Measurements from ENCODE around the gene MARCHF2.

Gene MARCHF2

DNA sequence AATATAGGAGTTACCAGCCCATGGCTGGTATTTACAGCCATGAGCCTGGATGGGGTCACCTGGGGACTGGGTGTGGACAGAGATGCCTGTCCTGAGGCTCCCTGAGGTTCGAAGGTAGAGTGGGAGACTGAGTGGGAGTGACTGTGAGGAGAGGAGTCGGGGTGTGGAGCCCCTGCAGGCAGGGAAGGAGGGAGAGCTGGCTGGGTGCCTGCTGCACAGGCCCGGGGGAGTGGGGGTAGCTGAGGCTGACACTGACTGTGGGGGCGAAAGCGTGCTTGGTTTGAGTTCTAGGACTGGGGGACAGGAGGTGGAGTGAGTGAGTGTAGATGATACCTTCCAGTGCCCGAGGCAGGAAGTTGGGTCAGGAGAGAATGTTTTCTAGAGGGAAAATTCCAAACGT lies 15.8 kb upstream of the MARCHF2 start:
- POLR2A ChIA-PET, result no interaction called here
- Histone ChIP-seq H3K4me1 (ENCODE audit: control extremely low read depth in 1 of 4, control insufficient read depth in 4 of 4, insufficient read depth in 4 of 4, low read length in 3 of 4) (peaks cover 0 to 19% (median 9%) of the 10 kb centered on the region in 4 experiments), H3K36me3 (ENCODE audit: control insufficient read depth in 4 of 4, insufficient read depth in 4 of 4, low read length in 3 of 4) (peaks cover 9 to 26% (median 18%) of the 10 kb centered on the region in 4 experiments), H3K9me3 (ENCODE audit: control extremely low read depth in 1 of 5, control insufficient read depth in 4 of 5, insufficient read depth in 2 of 5, low read depth in 1 of 5, low read length in 4 of 5) (no peaks in the 10 kb centered on the region), H3K27me3 (replicated peaks in 2 of 5; ENCODE audit: control insufficient read depth in 4 of 5, insufficient read depth in 5 of 5, low read length in 4 of 5) (no peaks in the 10 kb centered on the region), H3K27ac (ENCODE audit: insufficient read depth in 1 of 2, low read depth in 1 of 2, low read length in 2 of 2, poor library complexity in 1 of 2, severe bottlenecking in 2 of 2) (no peak overlapping the region), H3K4me3 (ENCODE audit: control insufficient read depth in 1 of 7, extremely low read depth in 1 of 7, insufficient read depth in 4 of 7, low read depth in 2 of 7, low read length in 6 of 7) (no peak overlapping the region)
- no peak for DNase-seq
- WGBS (ENCODE audit: insufficient coverage), result 89% methylated on average over 6 of the region's 7 CpGs
- CTCF ChIA-PET, result interaction anchor here (1.0 to 3.8 kb wide), 3 partner anchors 12 to 130 kb away, joined by 3 to 30 read pairs (median 4); no protein-coding TSS in a partner anchor

DNA sequence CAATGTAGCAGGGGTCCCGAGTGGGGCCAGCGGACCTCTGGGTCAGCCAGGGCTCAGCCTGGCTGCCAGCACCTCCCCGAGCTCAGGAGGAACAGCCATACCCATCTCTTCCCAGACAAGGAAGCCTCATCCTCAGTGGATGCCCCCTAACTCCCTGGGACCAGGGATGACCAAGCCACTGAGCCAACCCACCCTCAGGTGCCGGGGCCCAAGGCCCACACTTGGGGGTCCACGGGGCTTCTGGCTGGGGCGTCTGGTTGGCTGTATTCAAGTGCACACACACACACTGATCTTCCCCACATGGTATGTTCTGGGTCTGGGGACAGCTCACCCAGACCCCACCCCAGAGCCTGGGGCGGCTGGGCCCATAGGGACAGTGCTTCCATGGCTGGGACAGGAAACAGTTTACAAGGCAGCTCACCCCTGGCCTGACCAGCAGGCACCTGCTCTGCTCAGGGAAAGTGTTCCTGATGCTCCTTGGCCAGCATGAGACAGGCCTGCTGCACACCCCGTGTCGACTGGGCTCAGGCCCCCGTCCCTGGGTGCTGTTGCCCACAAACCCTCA lies 15.3 kb upstream of the MARCHF2 start:
- Histone ChIP-seq H3K36me3 (ENCODE audit: control insufficient read depth in 4 of 4, insufficient read depth in 4 of 4, low read length in 3 of 4) (peaks cover 10 to 31% (median 22%) of the 10 kb centered on the region in 4 experiments), H3K27ac (ENCODE audit: insufficient read depth in 1 of 2, low read depth in 1 of 2, low read length in 2 of 2, poor library complexity in 1 of 2, severe bottlenecking in 2 of 2) (no peak overlapping the region), H3K9me3 (ENCODE audit: control extremely low read depth in 1 of 5, control insufficient read depth in 4 of 5, insufficient read depth in 2 of 5, low read depth in 1 of 5, low read length in 4 of 5) (no peaks in the 10 kb centered on the region), H3K4me1 (ENCODE audit: control extremely low read depth in 1 of 4, control insufficient read depth in 4 of 4, insufficient read depth in 4 of 4, low read length in 3 of 4) (peaks cover 0 to 16% (median 7%) of the 10 kb centered on the region in 4 experiments), H3K4me3 (ENCODE audit: control insufficient read depth in 1 of 7, extremely low read depth in 1 of 7, insufficient read depth in 4 of 7, low read depth in 2 of 7, low read length in 6 of 7) (no peak overlapping the region), H3K27me3 (replicated peaks in 2 of 5; ENCODE audit: control insufficient read depth in 4 of 5, insufficient read depth in 5 of 5, low read length in 4 of 5) (no peaks in the 10 kb centered on the region)
- DNase-seq, result no peak
- WGBS (ENCODE audit: insufficient coverage), result 96% methylated on average over 9 of the region's 10 CpGs
- CTCF ChIA-PET, result interaction anchor here (1.0 to 3.8 kb wide), 3 partner anchors 11 to 130 kb away, joined by 3 to 30 read pairs (median 4); no protein-coding TSS in a partner anchor
- POLR2A ChIA-PET, result no interaction called here

DNA sequence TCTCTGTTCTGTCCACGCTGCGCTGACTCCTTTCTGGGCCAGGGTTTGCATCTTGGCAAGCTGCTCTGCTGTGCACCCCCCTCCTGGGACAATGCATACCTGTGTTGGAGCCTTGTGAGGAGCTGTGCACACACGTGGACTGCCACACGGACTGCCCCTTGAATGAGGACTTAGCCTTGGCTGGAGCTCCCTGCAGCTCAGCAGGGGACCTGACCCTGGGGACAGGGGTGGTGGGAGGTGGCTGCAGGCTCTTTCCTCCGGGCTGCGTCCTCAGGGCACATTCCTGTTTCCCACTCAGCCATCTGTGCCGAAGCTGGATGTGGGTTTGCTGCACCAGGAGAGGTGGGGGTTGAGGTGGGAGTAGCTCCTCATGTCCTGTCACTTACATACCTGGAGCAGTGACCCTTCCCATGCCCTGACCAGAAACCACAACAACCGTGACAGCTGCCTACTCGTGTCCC lies 14.8 kb upstream of the MARCHF2 start:
- no peak for DNase-seq
- Histone ChIP-seq H3K27ac (ENCODE audit: insufficient read depth in 1 of 2, low read depth in 1 of 2, low read length in 2 of 2, poor library complexity in 1 of 2, severe bottlenecking in 2 of 2) (no peak overlapping the region), H3K9me3 (ENCODE audit: control extremely low read depth in 1 of 5, control insufficient read depth in 4 of 5, insufficient read depth in 2 of 5, low read depth in 1 of 5, low read length in 4 of 5) (no peaks in the 10 kb centered on the region), H3K4me3 (ENCODE audit: control insufficient read depth in 1 of 7, extremely low read depth in 1 of 7, insufficient read depth in 4 of 7, low read depth in 2 of 7, low read length in 6 of 7) (no peak overlapping the region), H3K27me3 (replicated peaks in 2 of 5; ENCODE audit: control insufficient read depth in 4 of 5, insufficient read depth in 5 of 5, low read length in 4 of 5) (no peaks in the 10 kb centered on the region), H3K4me1 (ENCODE audit: control extremely low read depth in 1 of 4, control insufficient read depth in 4 of 4, insufficient read depth in 4 of 4, low read length in 3 of 4) (peaks cover 0 to 16% (median 7%) of the 10 kb centered on the region in 4 experiments), H3K36me3 (ENCODE audit: control insufficient read depth in 4 of 4, insufficient read depth in 4 of 4, low read length in 3 of 4) (peaks cover 10 to 36% (median 27%) of the 10 kb centered on the region in 4 experiments)
- WGBS (ENCODE audit: insufficient coverage), result 87% methylated on average over 8 of the region's 9 CpGs
- POLR2A ChIA-PET, result interaction anchor here (0.6 kb wide), 1 partner anchor 81 kb away, joined by 3 read pairs; no protein-coding TSS in a partner anchor
- CTCF ChIA-PET, result interaction anchor here (0.7 to 3.8 kb wide), 5 partner anchors 11 to 131 kb away, joined by 3 to 30 read pairs (median 4); no protein-coding TSS in a partner anchor

DNA sequence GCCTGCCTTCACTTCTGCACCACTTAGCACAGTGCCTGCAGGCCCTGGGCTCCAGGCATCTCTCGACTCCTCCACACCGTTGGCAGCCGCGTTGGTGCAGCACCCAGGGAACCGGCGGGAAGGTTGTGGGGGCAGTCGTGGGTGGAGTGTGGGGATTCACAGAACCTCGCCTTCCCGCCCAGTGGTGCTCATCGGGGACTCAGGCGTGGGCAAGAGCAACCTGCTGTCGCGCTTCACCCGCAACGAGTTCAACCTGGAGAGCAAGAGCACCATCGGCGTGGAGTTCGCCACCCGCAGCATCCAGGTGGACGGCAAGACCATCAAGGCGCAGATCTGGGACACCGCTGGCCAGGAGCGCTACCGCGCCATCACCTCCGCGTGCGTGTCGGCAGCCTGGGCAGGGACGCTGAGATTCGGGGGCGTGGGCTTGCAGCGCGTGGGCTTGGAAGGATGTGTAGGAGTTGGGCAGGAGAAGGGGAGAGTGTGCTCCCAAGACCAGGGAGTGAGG lies 13.4 kb upstream of the MARCHF2 start:
- CTCF ChIA-PET, result interaction anchor here (0.6 to 3.8 kb wide), 3 partner anchors 13 to 50 kb away, joined by 3 to 30 read pairs (median 5); no protein-coding TSS in a partner anchor
- Histone ChIP-seq H3K27me3 (replicated peaks in 2 of 5; ENCODE audit: control insufficient read depth in 4 of 5, insufficient read depth in 5 of 5, low read length in 4 of 5) (no peaks in the 10 kb centered on the region), H3K4me1 (ENCODE audit: control extremely low read depth in 1 of 4, control insufficient read depth in 4 of 4, insufficient read depth in 4 of 4, low read length in 3 of 4) (peaks cover 0 to 15% (median 6%) of the 10 kb centered on the region in 4 experiments), H3K36me3 (ENCODE audit: control insufficient read depth in 4 of 4, insufficient read depth in 4 of 4, low read length in 3 of 4) (peaks cover 10 to 48% (median 31%) of the 10 kb centered on the region in 4 experiments), H3K9me3 (ENCODE audit: control extremely low read depth in 1 of 5, control insufficient read depth in 4 of 5, insufficient read depth in 2 of 5, low read depth in 1 of 5, low read length in 4 of 5) (no peaks in the 10 kb centered on the region), H3K27ac (ENCODE audit: insufficient read depth in 1 of 2, low read depth in 1 of 2, low read length in 2 of 2, poor library complexity in 1 of 2, severe bottlenecking in 2 of 2) (no peak overlapping the region), H3K4me3 (ENCODE audit: control insufficient read depth in 1 of 7, extremely low read depth in 1 of 7, insufficient read depth in 4 of 7, low read depth in 2 of 7, low read length in 6 of 7) (no peak overlapping the region)
- POLR2A ChIA-PET, result no interaction called here
- 95% methylated on average over 34 of the region's 34 CpGs for WGBS (ENCODE audit: insufficient coverage)
- DNase-seq, result no peak

DNA sequence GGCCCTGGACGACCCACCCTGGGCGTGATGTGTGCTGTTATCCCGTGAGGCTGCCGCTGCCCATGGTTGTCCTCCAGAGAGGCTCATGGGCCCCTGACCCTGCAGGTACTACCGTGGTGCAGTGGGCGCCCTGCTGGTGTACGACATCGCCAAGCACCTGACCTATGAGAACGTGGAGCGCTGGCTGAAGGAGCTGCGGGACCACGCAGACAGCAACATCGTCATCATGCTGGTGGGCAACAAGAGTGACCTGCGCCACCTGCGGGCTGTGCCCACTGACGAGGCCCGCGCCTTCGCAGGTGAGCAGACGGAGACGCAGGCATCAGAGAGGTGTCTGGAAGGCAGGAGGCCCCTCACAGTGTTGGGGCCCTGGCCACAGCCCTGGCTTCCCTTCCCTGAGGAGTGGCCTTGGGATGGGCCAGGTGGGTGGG lies 11.1 kb upstream of the MARCHF2 start:
- no peak for DNase-seq
- POLR2A ChIA-PET, result no interaction called here
- Histone ChIP-seq H3K36me3 (ENCODE audit: control insufficient read depth in 4 of 4, insufficient read depth in 4 of 4, low read length in 3 of 4) (peaks cover 10 to 57% (median 39%) of the 10 kb centered on the region in 4 experiments), H3K27ac (ENCODE audit: insufficient read depth in 1 of 2, low read depth in 1 of 2, low read length in 2 of 2, poor library complexity in 1 of 2, severe bottlenecking in 2 of 2) (no peak overlapping the region), H3K27me3 (replicated peaks in 2 of 5; ENCODE audit: control insufficient read depth in 4 of 5, insufficient read depth in 5 of 5, low read length in 4 of 5) (no peaks in the 10 kb centered on the region), H3K4me3 (ENCODE audit: control insufficient read depth in 1 of 7, extremely low read depth in 1 of 7, insufficient read depth in 4 of 7, low read depth in 2 of 7, low read length in 6 of 7) (no peak overlapping the region), H3K4me1 (ENCODE audit: control extremely low read depth in 1 of 4, control insufficient read depth in 4 of 4, insufficient read depth in 4 of 4, low read length in 3 of 4) (peaks cover 0 to 6% (median 1%) of the 10 kb centered on the region in 4 experiments), H3K9me3 (ENCODE audit: control extremely low read depth in 1 of 5, control insufficient read depth in 4 of 5, insufficient read depth in 2 of 5, low read depth in 1 of 5, low read length in 4 of 5) (no peaks in the 10 kb centered on the region)
- WGBS (ENCODE audit: insufficient coverage), result 99% methylated on average over 21 of the region's 21 CpGs
- CTCF ChIA-PET, result interaction anchor here (1.2 kb wide), 1 partner anchor 48 kb away, joined by 7 read pairs; no protein-coding TSS in a partner anchor

DNA sequence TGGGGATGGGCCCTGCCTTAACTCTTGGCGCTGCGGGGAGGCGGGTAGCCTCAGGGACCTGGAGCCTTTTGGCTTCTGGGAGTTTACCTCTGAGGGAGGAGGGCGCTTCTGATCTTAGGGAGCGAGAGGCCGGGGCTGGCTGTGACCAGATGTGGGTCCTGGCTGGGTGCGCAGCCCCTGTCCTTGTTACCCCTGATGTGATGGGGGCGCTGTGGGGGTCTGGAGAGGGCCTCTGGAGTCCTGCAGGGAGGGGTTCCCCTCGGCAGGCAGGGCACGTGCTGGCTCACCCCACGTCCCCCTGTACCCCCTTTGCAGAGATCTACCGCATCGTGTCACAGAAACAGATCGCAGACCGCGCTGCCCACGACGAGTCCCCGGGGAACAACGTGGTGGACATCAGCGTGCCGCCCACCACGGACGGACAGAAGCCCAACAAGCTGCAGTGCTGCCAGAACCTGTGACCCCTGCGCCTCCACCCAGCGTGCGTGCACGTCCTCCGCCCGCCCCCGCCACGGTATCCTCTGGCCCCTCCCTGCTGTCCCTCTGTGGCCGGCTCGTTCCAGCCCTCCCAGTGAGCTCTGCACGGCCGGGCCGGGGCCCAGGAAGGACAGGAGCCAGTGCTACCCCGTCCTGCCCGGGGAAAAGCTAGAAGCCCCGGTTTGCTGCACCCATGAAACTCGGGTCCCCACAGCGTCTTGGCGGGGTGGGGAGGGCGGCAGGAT lies 9.8 kb upstream of the MARCHF2 start:
- Histone ChIP-seq H3K4me3 (ENCODE audit: control insufficient read depth in 1 of 7, extremely low read depth in 1 of 7, insufficient read depth in 4 of 7, low read depth in 2 of 7, low read length in 6 of 7) (no peak overlapping the region), H3K36me3 (ENCODE audit: control insufficient read depth in 4 of 4, insufficient read depth in 4 of 4, low read length in 3 of 4) (peaks cover 10 to 54% (median 37%) of the 10 kb centered on the region in 4 experiments), H3K27me3 (replicated peaks in 2 of 5; ENCODE audit: control insufficient read depth in 4 of 5, insufficient read depth in 5 of 5, low read length in 4 of 5) (no peaks in the 10 kb centered on the region), H3K4me1 (ENCODE audit: control extremely low read depth in 1 of 4, control insufficient read depth in 4 of 4, insufficient read depth in 4 of 4, low read length in 3 of 4) (no peaks in the 10 kb centered on the region), H3K27ac (ENCODE audit: insufficient read depth in 1 of 2, low read depth in 1 of 2, low read length in 2 of 2, poor library complexity in 1 of 2, severe bottlenecking in 2 of 2) (no peak overlapping the region), H3K9me3 (ENCODE audit: control extremely low read depth in 1 of 5, control insufficient read depth in 4 of 5, insufficient read depth in 2 of 5, low read depth in 1 of 5, low read length in 4 of 5) (no peaks in the 10 kb centered on the region)
- CTCF ChIA-PET, result no interaction called here
- POLR2A ChIA-PET, result interaction anchor here (0.6 kb wide), 1 partner anchor 289 kb away, joined by 6 read pairs; no protein-coding TSS in a partner anchor
- WGBS (ENCODE audit: insufficient coverage), result 96% methylated on average over 39 of the region's 44 CpGs
- no peak for DNase-seq

DNA sequence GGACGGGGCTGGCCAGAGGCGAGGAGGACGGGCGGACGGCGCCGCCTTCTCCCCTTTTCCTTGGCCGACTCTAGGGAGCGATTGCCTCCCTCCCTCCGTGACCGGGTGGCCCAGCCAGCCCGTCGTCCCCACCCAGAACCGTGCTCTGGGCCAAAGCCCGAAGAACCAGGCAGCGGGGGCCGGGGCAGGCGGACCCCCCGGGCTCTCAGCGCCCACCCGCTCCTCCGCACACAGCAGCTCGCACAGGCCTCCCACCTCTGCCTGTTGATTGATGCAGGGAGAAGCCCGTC lies 9.3 kb upstream of the MARCHF2 start:
- 99% methylated on average over 12 of the region's 24 CpGs for WGBS (ENCODE audit: insufficient coverage)
- no peaks in the 10 kb centered on the region for H3K4me1 ChIP-seq (ENCODE audit: control extremely low read depth in 1 of 4, control insufficient read depth in 4 of 4, insufficient read depth in 4 of 4, low read length in 3 of 4)
- POLR2A ChIA-PET, result interaction anchor here (0.6 kb wide), 1 partner anchor 290 kb away, joined by 6 read pairs; no protein-coding TSS in a partner anchor
- H3K27ac ChIP-seq (ENCODE audit: insufficient read depth in 1 of 2, low read depth in 1 of 2, low read length in 2 of 2, poor library complexity in 1 of 2, severe bottlenecking in 2 of 2), result no peak overlapping the region
- no peak for DNase-seq
- H3K36me3 ChIP-seq (ENCODE audit: control insufficient read depth in 4 of 4, insufficient read depth in 4 of 4, low read length in 3 of 4), result peaks cover 9 to 51% (median 37%) of the 10 kb centered on the region in 4 experiments
- no peak overlapping the region for H3K4me3 ChIP-seq (ENCODE audit: control insufficient read depth in 1 of 7, extremely low read depth in 1 of 7, insufficient read depth in 4 of 7, low read depth in 2 of 7, low read length in 6 of 7)
- CTCF ChIA-PET, result no interaction called here
- H3K9me3 ChIP-seq (ENCODE audit: control extremely low read depth in 1 of 5, control insufficient read depth in 4 of 5, insufficient read depth in 2 of 5, low read depth in 1 of 5, low read length in 4 of 5), result no peaks in the 10 kb centered on the region
- H3K27me3 ChIP-seq (replicated peaks in 2 of 5; ENCODE audit: control insufficient read depth in 4 of 5, insufficient read depth in 5 of 5, low read length in 4 of 5), result no peaks in the 10 kb centered on the region

Data from common myeloid progenitor, CD34-positive (primary cell).